Astrocyte of the spinal cord (primary cell): ENCODE measurements around the gene GDNF.
A peak's percentile ranks its signal among the peaks of the same experiment; 100 is the strongest.

Experiments used
- DNase-seq: peaks from one replicate; pipeline ENCODE4 v3.0.0; 2011; ENCODE audit warnings: low read depth, low spot score
- H3K4me3 ChIP-seq: 2 replicates; pipeline ENCODE4 v1.5.1; 2011; ENCODE audit warnings: low read depth, mild to moderate bottlenecking, low read length, moderate library complexity
- CTCF ChIP-seq: IDR thresholded peaks from 2 replicates; pipeline ENCODE4 v1.5.1; 2012; ENCODE audit warnings: low read depth, mild to moderate bottlenecking, low read length, inconsistent platforms
- in situ Hi-C: cut with HindIII; loops from 2 replicates; pipeline ENCODE4 v1.10.0; 2017; ENCODE audit warnings: low sequenced_read_pairs

Gene GDNF

GRCh38 chr5:37839407-37840052, at the start of gene GDNF:
TSS of gene GDNF (minus strand) at chr5:37840041. CDS start at chr5:37834796, 5,245 bp downstream.
- TF ChIP-seq CTCF: no peak
- peak within 1 kb of the TSS; percentile 58 for H3K4me3 ChIP-seq
- no peak for DNase-seq
- in situ Hi-C loops: no loop called here

GRCh38 chr5:37888476-37888875, 48.6 kb upstream of the GDNF start:
- in situ Hi-C loops: no loop called here
- TF ChIP-seq CTCF: no peak
- DNase-seq: peak; percentile 22
- H3K4me3 ChIP-seq: no peak overlapping the region

- TF ChIP-seq CTCF: no peak
- DNase-seq: no peak
- in situ Hi-C loops: no loop called here
- no peak overlapping the region for H3K4me3 ChIP-seq
Measured at GRCh38 chr5:37886242-37886905, 46.5 kb upstream of the GDNF start.

GRCh38 chr5:37882636-37883035, 42.8 kb upstream of the GDNF start:
- TF ChIP-seq CTCF: no peak
- in situ Hi-C loops: no loop called here
- peak; percentile 14 for DNase-seq
- no peak overlapping the region for H3K4me3 ChIP-seq

GRCh38 chr5:37881359-37881758, 41.5 kb upstream of the GDNF start:
- H3K4me3 ChIP-seq: no peak overlapping the region
- no peak for DNase-seq
- in situ Hi-C loops: no loop called here
- no peak for TF ChIP-seq CTCF

- H3K4me3 ChIP-seq: no peak overlapping the region
- in situ Hi-C loops: no loop called here
- TF ChIP-seq CTCF: no peak
- no peak for DNase-seq
Measured at GRCh38 chr5:37876943-37877342, 37.1 kb upstream of the GDNF start.
